SHP77 treated with DMSO at 0.1 percent for 48 hours (cell line): Measurements from ENCODE around the gene ACAD9.

Experiments
- DNase-seq: peaks from one replicate; lab custom pipeline; 2025; lab: John Stamatoyannopoulos, UW

ACAD9 gene

GRCh38 chr3:128935922-128936321 lies 56.5 kb downstream of the ACAD9 start:
- DNase-seq, result no peak

- DNase-seq, result no peak
These were observed 56.9 kb downstream of the ACAD9 start for GRCh38 chr3:128936341-128936740.

GRCh38 chr3:128940252-128940651 lies 60.8 kb downstream of the ACAD9 start:
- DNase-seq, result no peak

GRCh38 chr3:128942161-128942952 lies 62.9 kb downstream of the ACAD9 start:
- no peak for DNase-seq

DNA sequence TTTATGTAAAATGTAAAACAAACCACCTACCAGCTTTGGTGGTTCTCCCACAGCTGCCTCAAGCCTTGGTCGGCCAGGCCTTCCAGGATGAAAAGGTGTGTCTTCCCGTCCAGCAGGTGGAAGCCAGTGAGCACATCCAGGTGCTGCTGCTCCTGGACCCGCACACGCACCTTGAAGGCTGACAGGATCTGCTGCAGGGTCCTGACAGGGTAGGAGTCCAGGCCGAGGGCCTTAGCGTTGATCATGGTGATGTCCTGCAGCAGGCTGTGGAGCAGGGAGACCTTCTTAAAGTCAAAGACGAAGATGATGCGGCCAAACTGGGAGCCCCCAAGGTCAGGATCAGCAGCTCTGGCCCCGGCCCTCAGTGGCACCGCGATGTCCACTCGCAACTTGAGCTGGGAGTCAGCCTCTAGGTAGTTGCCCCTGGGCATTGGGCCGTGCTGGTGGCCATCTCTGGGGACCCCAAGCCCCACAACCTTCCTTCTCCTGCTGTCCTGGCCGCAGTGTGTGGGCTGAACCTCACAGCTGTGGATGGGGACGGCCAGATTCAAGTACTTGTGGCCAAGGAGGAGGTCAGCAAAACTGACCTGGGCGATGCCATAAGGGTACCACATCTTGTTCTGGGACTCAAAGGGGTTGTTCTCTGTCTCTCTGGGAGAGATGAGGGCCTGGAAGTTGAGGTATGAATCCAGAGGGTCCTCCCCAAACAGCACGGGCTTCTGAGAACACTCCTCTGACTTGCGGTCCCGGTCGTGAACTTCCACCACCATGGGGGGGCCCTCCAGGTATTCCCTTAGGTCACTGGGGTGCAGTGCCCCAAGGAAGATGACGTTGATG lies 65.8 kb downstream of the ACAD9 start:
- DNase-seq, result no peak

GRCh38 chr3:128945878-128946175 lies 66.4 kb downstream of the ACAD9 start:
- no peak for DNase-seq

- DNase-seq, result no peak
These were observed 67.0 kb downstream of the ACAD9 start for GRCh38 chr3:128946411-128946810.

DNA sequence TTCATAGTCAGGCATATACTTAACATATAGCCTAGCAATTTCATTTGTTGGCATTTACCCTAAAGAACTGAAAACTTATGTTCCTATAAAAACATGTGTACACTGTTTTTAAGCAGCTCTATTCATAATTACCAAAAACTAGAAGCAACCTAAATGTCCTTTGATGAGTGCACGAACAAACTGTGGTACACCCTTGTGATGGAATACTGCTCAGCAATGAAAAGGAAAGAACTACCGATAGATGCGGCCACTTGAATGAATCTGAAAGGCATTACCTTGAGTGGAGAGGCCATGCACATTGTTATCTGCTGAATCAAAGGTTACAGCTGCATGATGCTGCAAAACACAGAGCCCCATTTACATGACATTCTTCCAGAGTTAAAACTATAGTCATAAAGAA lies 69.7 kb downstream of the ACAD9 start:
- no peak for DNase-seq

DNA sequence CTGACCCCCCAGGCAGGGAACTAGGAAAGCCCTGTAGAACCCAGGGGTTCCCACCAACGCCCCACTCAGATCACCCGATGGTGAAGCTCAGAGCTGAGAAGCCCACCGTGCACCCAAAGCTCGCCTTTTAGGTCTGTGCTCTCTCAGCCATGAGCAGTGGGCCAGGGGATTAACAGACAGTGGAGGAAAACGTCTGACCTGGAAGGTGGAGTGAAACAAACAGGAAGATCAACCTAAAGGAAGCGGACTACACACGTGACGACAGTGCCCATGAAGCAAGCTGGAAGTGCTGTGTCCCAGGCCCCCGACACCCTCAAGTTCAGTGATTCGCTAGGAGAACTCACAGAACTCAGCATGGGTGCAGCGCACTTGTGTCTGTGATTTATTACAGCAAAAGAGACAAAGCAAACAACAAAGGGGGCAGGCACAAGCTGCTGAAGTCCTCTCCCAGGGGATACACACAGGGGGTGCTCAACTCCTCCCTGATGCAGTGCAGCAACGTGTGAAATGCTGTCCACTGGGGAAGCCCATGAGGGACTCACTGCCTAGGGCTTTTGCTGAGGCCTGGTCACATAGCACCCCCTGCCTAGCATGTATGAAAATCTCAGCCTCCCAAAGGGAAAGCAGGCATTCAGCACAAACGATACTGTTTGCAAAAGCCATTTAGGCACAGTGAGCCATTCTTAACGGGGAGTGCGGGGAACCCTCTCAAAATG lies 71.0 kb downstream of the ACAD9 start:
- peak; percentile 32 for DNase-seq

DNA sequence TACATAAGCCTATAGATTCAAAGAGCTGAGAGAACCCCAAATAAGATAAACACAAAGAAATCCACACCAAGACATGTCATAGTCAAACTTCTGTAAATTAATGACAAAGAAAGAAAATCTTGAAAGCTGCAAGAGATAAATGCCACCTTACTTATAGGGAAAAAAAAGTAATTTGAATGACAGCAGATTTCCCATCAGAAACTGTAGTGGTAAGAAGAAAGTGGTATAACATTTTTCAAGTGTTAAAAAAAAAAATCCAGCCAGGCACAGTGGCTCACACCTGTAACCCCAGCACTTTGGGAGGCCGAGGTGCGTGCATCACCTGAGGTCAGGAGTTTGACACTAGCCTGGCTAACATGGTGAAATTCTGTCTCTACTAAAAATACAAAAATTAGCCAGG lies 77.0 kb downstream of the ACAD9 start:
- no peak for DNase-seq
